ENCODE results near the gene DNAH12. TPM values are rescaled to one million over a fixed set of nuclear protein-coding genes. Genes with fewer than 3 reads are reported as not detected.

DNAH12 gene
- total and polyA plus RNA-seq, 10 of the 15 experiments (the other 5 are each of a cell fraction or from before 2014, with no cell fraction given): under 0.01 to 0.35 (median 0.08) TPM

GRCh38 chr3:57546616-57547015 lies 2.5 kb upstream of the DNAH12 start (continued):
- TF ChIP-seq JUND (IDR thresholded peaks at IDR 0.05; ENCODE audit: low read depth, low read length) (no peak), PML (IDR thresholded peaks at IDR 0.05; ENCODE audit: low read length) (no peak), ZNF217 (IDR thresholded peaks at IDR 0.05) (no peak), MTA3 (IDR thresholded peaks at IDR 0.05; ENCODE audit: borderline replicate concordance, low read length) (no peak), IRF4 (IDR thresholded peaks at IDR 0.05; ENCODE audit: low read depth, low read length) (no peak), SKIL (IDR thresholded peaks at IDR 0.05; ENCODE audit: low read depth, poor library complexity, severe bottlenecking) (no peak), ZBTB40 (IDR thresholded peaks at IDR 0.05; ENCODE audit: borderline replicate concordance) (no peak), CHD2 (IDR thresholded peaks at IDR 0.05; ENCODE audit: borderline replicate concordance, low read depth, low read length) (no peak), ZNF592 (IDR thresholded peaks at IDR 0.05) (no peak), REST (IDR thresholded peaks at IDR 0.05; ENCODE audit: low read depth, low read length) (no peak)
